ENCODE measurements around the gene EIF5. TPM values are rescaled to one million over a fixed set of nuclear protein-coding genes. Genes with fewer than 3 reads are reported as not detected.

The EIF5 gene
- total and polyA plus RNA-seq, 2 of the 4 experiments (the other 2 are of a cell fraction) = 181 to 241 TPM

GRCh38 chr14:103304706-103305105 is 29.3 kb upstream of the EIF5 start:
- DNase-seq (no peak), ATAC-seq (ENCODE audit: low read depth) (no peak)
- H4K8ac ChIP-seq (ENCODE audit: low read depth in 2 of 2, low read length in 2 of 2) = no peak overlapping the region
- CTCF ChIA-PET = no interaction called here
- no peak overlapping the region for H3K18ac ChIP-seq (ENCODE audit: low read depth, low read length)
- intact Hi-C loops (cut with micrococcal nuclease) (no loop called here), dilution Hi-C loops (cut with HindIII; ENCODE audit: low sequenced_read_pairs, unreplicated experiment) (no loop called here), in situ Hi-C loops (cut with MboI; ENCODE audit: low sequenced_read_pairs) (no loop called here)
- TF ChIP-seq SMC3 (IDR thresholded peaks at IDR 0.05; ENCODE audit: low read depth, low read length) (no peak), MAFK (IDR thresholded peaks at IDR 0.05; ENCODE audit: low read depth, low read length) (no peak), POLR2A (IDR thresholded peaks at IDR 0.05; ENCODE audit: low read depth, low read length) (no peak), CEBPB (IDR thresholded peaks at IDR 0.05; ENCODE audit: low read depth, low read length) (no peak), ELK1 (IDR thresholded peaks at IDR 0.05; ENCODE audit: borderline replicate concordance, low read depth, low read length) (no peak), NFE2L2 (IDR thresholded peaks at IDR 0.05; ENCODE audit: low read depth, low read length) (no peak), CHD1 (IDR thresholded peaks at IDR 0.05; ENCODE audit: low read depth, low read length) (no peak), FOS (IDR thresholded peaks at IDR 0.05; ENCODE audit: low read depth, low read length) (no peak)
- H3K4me1 ChIP-seq (ENCODE audit: control insufficient read depth, insufficient read depth, low read length) = no peaks in the 10 kb centered on the region
- no peak overlapping the region for H3K4ac ChIP-seq (ENCODE audit: low read depth, low read length)
- H3K23ac ChIP-seq (ENCODE audit: low read depth, low read length) = no peak overlapping the region
- H2BK15ac ChIP-seq (ENCODE audit: low read depth, low read length) = no peak overlapping the region
- no peak overlapping the region for H2BK120ac ChIP-seq (ENCODE audit: low read depth, low read length)
- H3K56ac ChIP-seq (ENCODE audit: extremely low read depth, insufficient read depth, low read length) = no peak overlapping the region
- H3K79me1 ChIP-seq (ENCODE audit: low read depth in 1 of 2, low read length in 2 of 2) = no peaks in the 10 kb centered on the region
- no peak overlapping the region for H2AK9ac ChIP-seq (replicated peaks; ENCODE audit: low read depth, low read length, poor library complexity)
- POLR2A ChIA-PET (ENCODE audit: unreplicated experiment) = no interaction called here
- no TSS peak for BruUV-seq (replicated peaks)
- H3K9me3 ChIP-seq (ENCODE audit: control insufficient read depth, insufficient read depth, low read length) = peaks cover 4% of the 10 kb centered on the region
- no peak overlapping the region for H2AK5ac ChIP-seq (ENCODE audit: low read depth, low read length)
- H2AFZ ChIP-seq (replicated peaks; ENCODE audit: low read length, poor library complexity) = no peak overlapping the region
- H3K4me2 ChIP-seq (ENCODE audit: low read depth, low read length) = no peak overlapping the region
- no peaks in the 10 kb centered on the region for H3K9me1 ChIP-seq (ENCODE audit: insufficient read depth, low read length)
- H3K9ac ChIP-seq (ENCODE audit: low read depth, low read length) = no peak overlapping the region
- no peak overlapping the region for H2BK5ac ChIP-seq (ENCODE audit: low read depth, low read length, poor library complexity, severe bottlenecking)
- no peak overlapping the region for H3K4me3 ChIP-seq (ENCODE audit: insufficient read depth, low read depth, low read length)
- no peak overlapping the region for H4K91ac ChIP-seq (ENCODE audit: insufficient read depth, low read depth, low read length)
- no peaks in the 10 kb centered on the region for H3K36me3 ChIP-seq (ENCODE audit: control insufficient read depth, insufficient read depth, low read length)
- H3K27me3 ChIP-seq (ENCODE audit: control insufficient read depth, insufficient read depth, low read length) = peaks cover 5% of the 10 kb centered on the region
- H3K27ac ChIP-seq (ENCODE audit: insufficient read depth, low read length) = no peak overlapping the region
- H4K20me1 ChIP-seq (ENCODE audit: insufficient read depth, low read length) = no peaks in the 10 kb centered on the region
- H3K14ac ChIP-seq (replicated peaks; ENCODE audit: low read depth, low read length) = no peak overlapping the region
- WGBS, 2 experiments (ENCODE audit: extremely low coverage in 2 of 2, insufficient read length in 1 of 2) = no CpG with 5 or more reads among the region's 2 CpGs
- no peak overlapping the region for H2BK20ac ChIP-seq (ENCODE audit: low read depth, low read length)
- H4K5ac ChIP-seq (ENCODE audit: low read depth, low read length) = no peak overlapping the region
